HG03558 (cell line): ENCODE results near the gene BANK1.
"Not testable (repeated sequence)": the region's sequence is repeated elsewhere in the genome, so short reads cannot be mapped to it uniquely, and the experiment has no call there.

Experiments used
- ATAC-seq: cut with Tn5 transposase; IDR thresholded peaks from one replicate; pipeline ENCODE4 v1.9.1; 2021; ENCODE audit warnings: moderate number of reproducible peaks; ENCODE audit not compliant: unreplicated experiment; ENCODE audit errors: extremely low read depth

Gene BANK1

GRCh38 chr4:101870874-101871273 is 80.3 kb downstream of the BANK1 start:
- ATAC-seq = no peak

- no peak for ATAC-seq
These were observed 81.6 kb downstream of the BANK1 start for GRCh38 chr4:101871962-101872676.

DNA sequence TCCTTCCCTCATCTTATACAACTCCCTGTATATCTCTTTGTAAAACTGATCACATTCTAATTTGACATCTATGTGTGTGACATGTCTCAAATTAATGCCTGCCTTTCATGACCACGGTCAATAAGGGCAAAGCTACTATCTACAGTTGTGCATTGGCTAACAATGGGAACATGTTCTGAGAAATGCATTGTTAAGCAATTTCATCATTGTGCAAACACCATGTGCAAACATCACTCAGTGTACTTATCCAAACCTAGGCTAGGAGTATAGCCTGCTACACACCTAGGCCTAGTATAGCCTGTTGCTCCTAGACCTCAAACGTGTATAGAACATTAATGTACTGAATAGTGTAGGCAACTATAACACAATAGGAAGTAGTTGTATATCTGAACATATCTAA is 95.0 kb downstream of the BANK1 start:
- no peak for ATAC-seq

DNA sequence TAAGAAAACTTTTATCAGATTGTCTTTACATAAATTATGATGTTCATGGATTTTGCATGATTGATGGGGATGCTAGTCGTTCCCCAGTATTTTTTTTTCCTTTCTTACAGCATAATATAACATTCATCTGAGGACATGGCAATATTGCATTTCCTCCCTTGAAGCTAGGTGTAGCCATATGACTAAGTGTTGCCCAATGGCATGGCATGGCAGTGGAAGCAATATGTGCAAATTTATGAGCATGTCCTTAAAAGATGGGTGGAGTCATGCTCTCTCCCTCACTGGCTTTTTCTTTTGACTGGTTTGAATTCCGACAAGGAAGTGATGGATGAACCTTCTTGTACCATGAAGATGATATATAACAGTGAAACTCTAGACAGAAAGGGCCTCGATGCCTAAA is 96.3 kb downstream of the BANK1 start:
- ATAC-seq = no peak

DNA sequence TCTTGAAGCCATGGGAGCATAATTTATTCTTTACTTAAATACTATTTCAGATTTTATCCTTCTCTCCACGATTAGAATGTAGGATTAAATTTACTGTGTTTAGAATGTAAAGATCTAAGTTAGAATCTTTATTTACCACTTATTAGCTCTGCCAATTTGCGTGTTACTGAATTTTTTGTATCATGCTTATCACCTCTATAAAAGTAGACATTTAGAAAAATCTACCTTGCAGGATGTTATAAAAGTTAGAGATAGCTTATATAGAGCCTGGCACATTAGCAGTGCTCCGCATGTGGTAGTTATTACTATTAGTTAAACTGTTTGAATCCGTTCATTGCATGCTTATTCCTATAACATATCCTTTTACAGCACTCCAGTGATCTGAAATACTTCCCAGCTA is 97.9 kb downstream of the BANK1 start:
- ATAC-seq = no peak

- not testable (repeated sequence) for ATAC-seq
These were observed 115.0 kb downstream of the BANK1 start for GRCh38 chr4:101905527-101905926.

GRCh38 chr4:101910786-101911373 is 120.3 kb downstream of the BANK1 start:
- no peak for ATAC-seq

DNA sequence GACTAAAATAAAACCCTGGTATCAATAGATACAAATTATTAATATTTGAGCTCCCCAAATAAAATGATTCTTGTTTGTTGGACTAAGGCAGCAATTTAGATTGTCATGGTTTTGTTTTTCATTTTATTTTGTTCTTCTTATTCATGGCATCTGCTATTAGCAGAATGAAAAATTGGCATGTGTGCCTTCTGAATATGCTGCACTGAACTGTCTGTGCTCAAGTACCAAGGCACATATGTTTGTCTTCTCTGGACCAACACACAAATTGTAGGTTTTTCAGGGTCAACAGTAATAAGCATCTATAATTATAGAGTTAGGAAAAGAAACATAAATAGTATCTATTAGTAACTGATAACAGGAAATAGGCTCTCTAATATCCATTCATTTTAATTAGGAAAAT is 121.1 kb downstream of the BANK1 start:
- ATAC-seq = no peak

DNA sequence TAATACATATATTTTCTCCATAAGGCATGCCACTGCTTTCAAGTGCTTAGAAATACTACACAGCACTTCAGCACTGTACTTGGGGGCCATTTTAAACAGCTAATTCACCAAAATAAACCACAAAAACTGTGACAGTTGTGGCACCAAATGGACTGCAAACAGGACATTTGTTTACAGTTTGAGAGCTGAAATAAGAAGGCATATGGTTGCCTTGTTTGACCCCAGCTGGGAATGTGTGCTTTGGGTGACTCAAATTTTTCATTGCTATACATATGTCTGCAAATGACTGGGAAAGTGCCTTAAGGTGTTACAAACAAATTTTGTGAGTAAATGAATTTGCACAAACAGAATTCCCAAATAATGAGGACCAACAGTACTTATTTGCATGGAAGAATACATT is 124.2 kb downstream of the BANK1 start:
- no peak for ATAC-seq

DNA sequence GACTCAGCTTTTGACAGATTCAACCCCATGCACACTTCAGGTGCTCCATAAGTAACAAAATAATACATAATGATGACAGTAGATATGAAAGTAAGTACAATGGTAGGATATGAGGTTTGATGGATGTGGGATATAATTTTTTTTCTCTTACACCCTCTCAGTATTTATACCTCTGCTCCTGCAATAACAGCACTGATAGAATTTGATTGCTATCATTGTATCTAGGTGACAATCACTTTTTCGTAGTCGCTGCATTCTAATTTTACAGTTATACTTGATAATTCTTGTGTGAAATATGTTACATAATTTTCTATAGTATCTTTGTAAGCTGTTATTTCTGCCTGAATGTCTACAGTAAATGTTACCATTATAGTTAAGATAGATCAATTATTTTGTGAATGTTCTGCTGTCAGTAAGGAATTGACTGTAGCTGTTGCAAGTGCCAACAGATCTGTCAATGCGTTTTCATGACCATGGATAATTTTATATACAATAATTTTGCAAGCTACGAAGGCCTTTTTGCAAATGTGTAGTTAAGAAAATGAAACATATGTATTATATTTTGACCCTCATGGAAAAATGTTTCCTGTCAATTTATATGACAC is 128.9 kb downstream of the BANK1 start:
- ATAC-seq = no peak

DNA sequence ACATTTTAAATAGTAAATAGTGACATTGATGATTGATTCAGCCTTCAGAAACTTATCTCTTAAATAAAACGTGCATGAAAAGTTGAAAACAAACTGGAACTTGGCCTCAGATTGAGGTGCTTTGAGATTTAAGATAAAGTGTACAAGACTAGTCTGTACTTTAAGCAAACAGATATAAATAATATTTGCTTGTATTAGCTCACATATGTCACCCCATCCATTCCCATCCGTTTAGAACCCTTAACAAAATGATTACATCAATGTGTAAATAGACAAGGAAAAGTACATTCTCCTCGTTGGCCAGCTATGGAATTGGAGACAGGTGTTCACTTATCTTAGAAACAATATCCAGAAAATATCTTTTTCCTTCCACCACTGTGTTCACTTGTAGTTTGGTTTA is 130.8 kb downstream of the BANK1 start:
- ATAC-seq = no peak

- no peak for ATAC-seq
These were observed 141.1 kb downstream of the BANK1 start for GRCh38 chr4:101931619-101932018.

GRCh38 chr4:101933855-101934254 is 143.3 kb downstream of the BANK1 start:
- no peak for ATAC-seq

DNA sequence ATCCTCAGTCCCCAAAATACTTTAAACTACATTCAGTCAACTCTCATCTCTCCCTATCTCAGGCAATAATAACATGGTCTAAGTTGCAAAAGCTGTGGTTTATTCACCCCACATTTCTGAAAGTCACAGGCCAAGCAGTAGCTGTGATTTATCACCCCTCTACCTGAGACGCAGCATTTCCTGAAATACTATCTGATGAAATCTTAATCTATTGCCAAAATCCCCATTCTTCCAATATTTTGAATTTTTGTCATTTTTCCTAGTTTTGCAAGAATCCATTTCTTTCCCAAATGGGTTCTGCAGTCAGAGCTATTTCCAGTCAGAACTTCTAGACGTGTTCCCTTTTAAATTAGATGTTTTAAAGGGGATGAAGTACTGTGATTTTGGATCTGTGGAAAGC is 148.3 kb downstream of the BANK1 start:
- ATAC-seq = no peak

- no peak for ATAC-seq
These were observed 151.4 kb downstream of the BANK1 start for GRCh38 chr4:101941816-101942358.

- ATAC-seq = no peak
These were observed 152.4 kb downstream of the BANK1 start for GRCh38 chr4:101942891-101943290.

- no peak for ATAC-seq
These were observed 154.1 kb downstream of the BANK1 start for GRCh38 chr4:101944649-101945048.

- no peak for ATAC-seq
These were observed 157.5 kb downstream of the BANK1 start for GRCh38 chr4:101948055-101948454.

- no peak for ATAC-seq
These were observed 158.4 kb downstream of the BANK1 start for GRCh38 chr4:101948951-101949350.

DNA sequence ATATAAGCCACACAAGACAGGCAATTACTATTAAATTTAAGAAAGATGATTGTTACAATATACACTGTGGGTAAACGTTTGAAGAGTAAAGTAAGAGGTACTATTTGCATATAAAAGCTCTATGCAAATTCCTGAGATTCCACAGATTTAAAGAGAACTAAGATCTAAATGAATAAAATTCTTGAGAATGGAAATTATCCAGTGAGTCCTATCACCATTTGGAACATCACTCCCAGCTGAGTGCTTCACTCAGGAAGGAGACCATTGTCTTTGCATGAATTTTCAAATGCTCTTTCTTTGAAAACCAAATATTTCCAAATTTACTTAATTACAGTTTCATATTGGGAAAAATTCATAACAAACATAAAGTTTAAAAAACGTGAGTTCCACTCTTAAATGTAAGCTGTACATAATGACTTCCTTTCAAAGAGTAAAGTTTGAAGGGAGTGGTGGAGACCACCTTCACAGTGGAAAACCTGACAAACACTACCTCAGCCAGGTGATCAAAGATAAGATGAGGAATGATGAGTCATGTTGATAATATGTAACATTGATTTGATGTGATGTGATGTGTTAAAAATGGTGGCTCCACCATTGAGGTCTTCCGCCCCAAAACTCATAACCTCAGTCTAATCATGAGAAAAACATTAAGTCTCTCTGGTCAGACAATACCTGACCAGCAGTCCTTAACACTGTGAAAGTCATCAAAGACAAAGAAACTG is 159.9 kb downstream of the BANK1 start:
- ATAC-seq = no peak

DNA sequence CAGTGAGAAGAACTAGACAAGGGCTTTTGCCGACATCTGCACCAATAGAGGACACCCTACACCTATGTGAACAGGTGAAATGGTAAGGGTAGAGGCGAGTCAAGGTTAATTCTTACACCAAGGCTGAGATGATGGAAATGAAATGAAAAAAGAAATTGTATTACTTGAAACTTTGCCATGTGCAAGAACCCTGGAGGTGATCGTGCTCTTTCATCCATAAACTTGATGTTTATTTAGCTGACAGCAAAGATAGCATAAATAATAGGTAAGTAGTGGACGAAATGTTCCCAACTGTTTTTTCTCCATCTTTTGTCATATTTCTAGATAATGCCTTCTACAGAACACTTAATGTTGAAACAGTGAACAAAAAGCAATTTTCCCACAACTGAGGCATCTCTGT is 162.5 kb downstream of the BANK1 start:
- no peak for ATAC-seq
